HepG2 (cell line): ENCODE data around the gene CA14. TPM values are rescaled to one million over a fixed set of nuclear protein-coding genes. Genes with fewer than 3 reads are reported as not detected.

Experiments
- ATAC-seq: fragments of 200-7000 bp; cut with Tn5 transposase; 3 replicates; pipeline ENCODE4 v1.9.1; 2020; ENCODE audit warnings: mild to moderate bottlenecking, moderate library complexity
- BruUV-seq: library from RNA; stranded (reverse); fragments of 400-500 nt; replicated peaks from 2 replicates; lab custom pipeline; 2021; lab: Mats Ljungman, UMichigan
- CTCF ChIA-PET: fragments of 300-600 bp; formaldehyde crosslinking; extraction: SDS; loops from one replicate; lab custom pipeline; 2021; ENCODE audit warnings: low total read pairs, inconsistent platforms, low intra/inter-chr PET ratio; lab: Yijun Ruan, JAX
- POLR2A ChIA-PET: fragments of 350-600 bp; sonication (Branson Sonifier 250); formaldehyde crosslinking; loops from one replicate; lab custom pipeline; 2020; ENCODE audit warnings: antibody characterized with exemption, inconsistent platforms; lab: Yijun Ruan, JAX
- DNase-seq: peaks from one replicate; pipeline ENCODE4 v3.0.0-alpha.2; 2015; ENCODE audit warnings: low spot score
- FAIRE-seq: peaks from 3 replicates; lab custom pipeline; 2011; peaks lifted over from hg19 to GRCh38; lab: Jason Lieb, UNC
- H2AFZ ChIP-seq: one replicate; pipeline ENCODE4 v1.6.1; 2011; ENCODE audit warnings: low read length, inconsistent platforms
- H3K27ac ChIP-seq: fragments of 300-600 bp; 3 replicates; pipeline ENCODE4 v1.8.0; 2011; ENCODE audit warnings: mixed run types, mild to moderate bottlenecking, mixed read lengths, low read length, inconsistent platforms; ENCODE audit not compliant: insufficient read depth; ENCODE audit errors: extremely low read length
- H3K27me3 ChIP-seq, 2 experiments: fragments of 200-600 bp in 1 of 2; 2 replicates in 1 of 2; 3 replicates in 1 of 2; pipeline versions ENCODE4 v1.6.0 to v1.8.0; 2011; ENCODE audit warnings: low read length in 2 of 2, mild to moderate bottlenecking in 2 of 2, moderate library complexity in 2 of 2, inconsistent platforms in 1 of 2; ENCODE audit not compliant: insufficient read depth in 2 of 2, control insufficient read depth in 1 of 2
- H3K36me3 ChIP-seq, 2 experiments: fragments of 200-600 bp in 1 of 2; replicated peaks in 1 of 2; 2 replicates in 1 of 2; 3 replicates in 1 of 2; pipeline versions ENCODE4 v1.5.1 to v1.8.0; 2011; ENCODE audit warnings: low read length in 2 of 2, inconsistent platforms in 1 of 2; ENCODE audit not compliant: insufficient read depth in 2 of 2, control insufficient read depth in 1 of 2
- H3K4me1 ChIP-seq: 2 replicates; pipeline ENCODE4 v1.5.1; 2012; ENCODE audit warnings: low read length, inconsistent platforms; ENCODE audit not compliant: insufficient read depth
- H3K4me2 ChIP-seq: 2 replicates; pipeline ENCODE4 v1.6.0; 2011; ENCODE audit warnings: low read depth, low read length, inconsistent platforms
- H3K4me3 ChIP-seq, 3 experiments: fragments of 200-600 bp in 1 of 3; sonication (generic), shearing (Covaris generic) in 1 of 3; replicated peaks in 1 of 3; 2 replicates each; pipeline ENCODE4 v1.5.1; 2011 to 2016; ENCODE audit warnings: low read length in 3 of 3, inconsistent platforms in 2 of 3, low read depth in 2 of 3, mild to moderate bottlenecking in 2 of 3, control low read depth in 1 of 3, mixed read lengths in 1 of 3; ENCODE audit not compliant: insufficient read depth in 1 of 3
- H3K79me2 ChIP-seq: one replicate; pipeline ENCODE4 v1.6.1; 2011; ENCODE audit warnings: low read length, inconsistent platforms; ENCODE audit not compliant: insufficient read depth
- H3K9ac ChIP-seq: 2 replicates; pipeline ENCODE4 v1.6.0; 2011; ENCODE audit warnings: mild to moderate bottlenecking, low read depth, low read length, inconsistent platforms; ENCODE audit not compliant: insufficient read depth
- H3K9me3 ChIP-seq: 2 replicates; pipeline ENCODE4 v1.5.1; 2012; ENCODE audit warnings: mild to moderate bottlenecking, low read length
- H4K20me1 ChIP-seq: 2 replicates; pipeline ENCODE4 v1.6.0; 2011; ENCODE audit warnings: inconsistent platforms, mild to moderate bottlenecking, low read length, moderate library complexity; ENCODE audit not compliant: insufficient read depth
- ATAD3A ChIP-seq: sonication (generic); formaldehyde crosslinking; IDR thresholded peaks from 2 replicates; pipeline ENCODE4 v1.4.0; 2020; ENCODE audit warnings: missing genetic modification reagents
- KLF13 ChIP-seq: sonication (generic); formaldehyde crosslinking; IDR thresholded peaks from 2 replicates; pipeline ENCODE4 v1.4.0; 2020; ENCODE audit warnings: mild to moderate bottlenecking, missing genetic modification reagents
- MTERF4 ChIP-seq: sonication (generic); formaldehyde crosslinking; IDR thresholded peaks from 2 replicates; pipeline ENCODE4 v1.8.0; 2023; ENCODE audit warnings: mild to moderate bottlenecking, missing genetic modification reagents
- RAD51 ChIP-seq: fragments of 450-650 bp; IDR thresholded peaks from 2 replicates; pipeline ENCODE4 v1.6.1; 2016; ENCODE audit warnings: borderline replicate concordance
- SRY ChIP-seq: sonication (generic); formaldehyde crosslinking; IDR thresholded peaks from 2 replicates; pipeline ENCODE4 v1.8.0; 2022; ENCODE audit warnings: mild to moderate bottlenecking, missing genetic modification reagents
- ZBED4 ChIP-seq: sonication (generic); formaldehyde crosslinking; IDR thresholded peaks from 2 replicates; pipeline ENCODE4 v1.4.0; 2020; ENCODE audit warnings: missing genetic modification reagents, borderline replicate concordance
- ZNF274 ChIP-seq: sonication (generic); formaldehyde crosslinking; IDR thresholded peaks from 2 replicates; pipeline ENCODE4 v1.5.1; 2020; ENCODE audit warnings: mild to moderate bottlenecking, missing genetic modification reagents
- ZNF550 ChIP-seq: sonication (generic); formaldehyde crosslinking; IDR thresholded peaks from 2 replicates; pipeline ENCODE4 v1.4.0; 2020; ENCODE audit warnings: mild to moderate bottlenecking, missing genetic modification reagents, borderline replicate concordance
- ZNF558 ChIP-seq: sonication (generic); formaldehyde crosslinking; IDR thresholded peaks from 2 replicates; pipeline ENCODE4 v1.9.0; 2022; ENCODE audit warnings: mild to moderate bottlenecking, missing genetic modification reagents, borderline replicate concordance
- ZNF776 ChIP-seq: sonication (generic); formaldehyde crosslinking; IDR thresholded peaks from 2 replicates; pipeline ENCODE4 v1.4.0; 2020; ENCODE audit warnings: mild to moderate bottlenecking, missing genetic modification reagents
- WGBS: methylation state at CpG from one replicate; pipeline ENCODE4 v1.1.6; 2017; ENCODE audit warnings: low lambda C conversion rate; 5-methylcytosine and 5-hydroxymethylcytosine counted together
- in situ Hi-C: cut with HindIII; loops from 2 replicates; pipeline ENCODE4 v1.10.0; 2017; ENCODE audit warnings: low pct_unique_long_range_greater_than_20kb; ENCODE audit not compliant: extremely low pct_ligation_motif_present
- intact Hi-C: fragments of 100-400 bp; cut with micrococcal nuclease; formaldehyde crosslinking; loops from one replicate; pipeline ENCODE4 v1.10.0; 2022; ENCODE audit not compliant: unreplicated experiment
- polyA plus RNA-seq, 8 experiments: library from polyadenylated mRNA; depleted of rRNA in 3 of 8; stranded (reverse) in 7 of 8; unstranded in 1 of 8; fragments of >200 nt; fragmentation: Illumina TruSeq in 4 of 8; extraction: Trizol in 4 of 8; gene quantifications; 2 replicates each; pipeline versions ENCODE4 v1.2.1 to v1.2.3, GENCODE V29; 2011 to 2016; ENCODE audit warnings: low read depth in 4 of 8, missing spikeins in 1 of 8, mixed read lengths in 1 of 8; ENCODE audit not compliant: insufficient read depth in 1 of 8
- total RNA-seq, 5 experiments: library from RNA; depleted of rRNA; stranded (reverse); fragments of >200 nt; fragmentation: Illumina TruSeq; extraction: Trizol; gene quantifications; 2 replicates each; pipeline ENCODE4 v1.2.3, GENCODE V29; 2016; ENCODE audit warnings: low read depth in 1 of 5
- TF ChIP-seq, protein P1 (sequence below): sonication (generic); formaldehyde crosslinking; IDR thresholded peaks from 2 replicates; pipeline ENCODE4 v1.4.0; 2020; ENCODE audit warnings: missing genetic modification reagents, mild to moderate bottlenecking, borderline replicate concordance
- TF ChIP-seq, protein P2 (sequence below): sonication (generic); formaldehyde crosslinking; IDR thresholded peaks from 2 replicates; pipeline ENCODE4 v1.4.0; 2020; ENCODE audit warnings: mild to moderate bottlenecking, missing genetic modification reagents

CA14 gene
- total and polyA plus RNA-seq, 2 of the 13 experiments (the other 11 are each of a cell fraction or from before 2014, with no cell fraction given), result 2.4 to 8.5 TPM

- no peak for FAIRE-seq
- BruUV-seq, result no TSS peak
- peak overlapping the region; percentile 88 for H3K4me3 ChIP-seq
- H3K4me1 ChIP-seq, result peaks cover 24% of the 10 kb centered on the region
- H3K4me2 ChIP-seq, result peak overlapping the region; percentile 86
- no peak for DNase-seq
- H3K9me3 ChIP-seq, result no peaks in the 10 kb centered on the region
- no peaks in the 10 kb centered on the region for H3K27me3 ChIP-seq
- H3K79me2 ChIP-seq, result peaks cover 21% of the 10 kb centered on the region
- peak overlapping the region; percentile 66 for H3K27ac ChIP-seq
- peak; percentile 57 for ATAC-seq
- intact Hi-C loops (no loop called here), in situ Hi-C loops (no loop called here)
- POLR2A ChIA-PET, result interaction anchor here (1.0 to 2.1 kb wide), 5 partner anchors 10 to 96 kb away, joined by 7 to 32 read pairs (median 10); partner anchors contain the start of genes CA14, PRPF3 and RPRD2
- H4K20me1 ChIP-seq, result no peaks in the 10 kb centered on the region
- H3K36me3 ChIP-seq, result peaks cover 7 to 26% of the 10 kb centered on the region in 2 experiments; a peak in 4 of 5 replicates
- CTCF ChIA-PET, result no interaction called here
- H3K9ac ChIP-seq, result peak overlapping the region; percentile 87
- H2AFZ ChIP-seq, result no peak overlapping the region
- 0% methylated on average over 11 of the region's 21 CpGs for WGBS
- TF ChIP-seq ZBED4 (CRISPR knock-in tag) (no peak), ZNF558 (0 out of 2 replicates have a peak, but pooled peaks have one; percentile 54), ZNF776 (0 out of 2 replicates have a peak, but pooled peaks have one; percentile 16), ZNF550 (CRISPR knock-in tag) (no peak), RAD51 (no peak), MTERF4 (CRISPR knock-in tag) (0 out of 2 replicates have a peak, but pooled peaks have one; percentile 11), ZNF274 (CRISPR knock-in tag) (no peak), ATAD3A (0 out of 2 replicates have a peak, but pooled peaks have one; percentile 61), KLF13 (0 out of 2 replicates have a peak, but pooled peaks have one; percentile 58), SRY (CRISPR knock-in tag) (peak; percentile 61; the same call in 1 of the 2 replicates)
- TF ChIP-seq, protein P1, sequence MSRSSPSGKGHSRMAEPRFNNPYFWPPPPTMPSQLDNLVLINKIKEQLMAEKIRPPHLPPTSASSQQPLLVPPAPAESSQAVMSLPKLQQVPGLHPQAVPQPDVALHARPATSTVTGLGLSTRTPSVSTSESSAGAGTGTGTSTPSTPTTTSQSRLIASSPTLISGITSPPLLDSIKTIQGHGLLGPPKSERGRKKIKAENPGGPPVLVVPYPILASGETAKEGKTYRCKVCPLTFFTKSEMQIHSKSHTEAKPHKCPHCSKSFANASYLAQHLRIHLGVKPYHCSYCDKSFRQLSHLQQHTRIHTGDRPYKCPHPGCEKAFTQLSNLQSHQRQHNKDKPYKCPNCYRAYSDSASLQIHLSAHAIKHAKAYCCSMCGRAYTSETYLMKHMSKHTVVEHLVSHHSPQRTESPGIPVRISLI, result no peak
- TF ChIP-seq, protein P2, sequence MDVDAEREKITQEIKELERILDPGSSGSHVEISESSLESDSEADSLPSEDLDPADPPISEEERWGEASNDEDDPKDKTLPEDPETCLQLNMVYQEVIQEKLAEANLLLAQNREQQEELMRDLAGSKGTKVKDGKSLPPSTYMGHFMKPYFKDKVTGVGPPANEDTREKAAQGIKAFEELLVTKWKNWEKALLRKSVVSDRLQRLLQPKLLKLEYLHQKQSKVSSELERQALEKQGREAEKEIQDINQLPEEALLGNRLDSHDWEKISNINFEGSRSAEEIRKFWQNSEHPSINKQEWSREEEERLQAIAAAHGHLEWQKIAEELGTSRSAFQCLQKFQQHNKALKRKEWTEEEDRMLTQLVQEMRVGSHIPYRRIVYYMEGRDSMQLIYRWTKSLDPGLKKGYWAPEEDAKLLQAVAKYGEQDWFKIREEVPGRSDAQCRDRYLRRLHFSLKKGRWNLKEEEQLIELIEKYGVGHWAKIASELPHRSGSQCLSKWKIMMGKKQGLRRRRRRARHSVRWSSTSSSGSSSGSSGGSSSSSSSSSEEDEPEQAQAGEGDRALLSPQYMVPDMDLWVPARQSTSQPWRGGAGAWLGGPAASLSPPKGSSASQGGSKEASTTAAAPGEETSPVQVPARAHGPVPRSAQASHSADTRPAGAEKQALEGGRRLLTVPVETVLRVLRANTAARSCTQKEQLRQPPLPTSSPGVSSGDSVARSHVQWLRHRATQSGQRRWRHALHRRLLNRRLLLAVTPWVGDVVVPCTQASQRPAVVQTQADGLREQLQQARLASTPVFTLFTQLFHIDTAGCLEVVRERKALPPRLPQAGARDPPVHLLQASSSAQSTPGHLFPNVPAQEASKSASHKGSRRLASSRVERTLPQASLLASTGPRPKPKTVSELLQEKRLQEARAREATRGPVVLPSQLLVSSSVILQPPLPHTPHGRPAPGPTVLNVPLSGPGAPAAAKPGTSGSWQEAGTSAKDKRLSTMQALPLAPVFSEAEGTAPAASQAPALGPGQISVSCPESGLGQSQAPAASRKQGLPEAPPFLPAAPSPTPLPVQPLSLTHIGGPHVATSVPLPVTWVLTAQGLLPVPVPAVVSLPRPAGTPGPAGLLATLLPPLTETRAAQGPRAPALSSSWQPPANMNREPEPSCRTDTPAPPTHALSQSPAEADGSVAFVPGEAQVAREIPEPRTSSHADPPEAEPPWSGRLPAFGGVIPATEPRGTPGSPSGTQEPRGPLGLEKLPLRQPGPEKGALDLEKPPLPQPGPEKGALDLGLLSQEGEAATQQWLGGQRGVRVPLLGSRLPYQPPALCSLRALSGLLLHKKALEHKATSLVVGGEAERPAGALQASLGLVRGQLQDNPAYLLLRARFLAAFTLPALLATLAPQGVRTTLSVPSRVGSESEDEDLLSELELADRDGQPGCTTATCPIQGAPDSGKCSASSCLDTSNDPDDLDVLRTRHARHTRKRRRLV, result 0 out of 2 replicates have a peak, but pooled peaks have one; percentile 21
Observed at GRCh38 chr1:150268340-150268704, 10.7 kb downstream of the CA14 start.
